ENCODE results near the gene AIFM1.
A peak's percentile ranks its signal among the peaks of the same experiment; 100 is the strongest.

AIFM1 gene

DNA sequence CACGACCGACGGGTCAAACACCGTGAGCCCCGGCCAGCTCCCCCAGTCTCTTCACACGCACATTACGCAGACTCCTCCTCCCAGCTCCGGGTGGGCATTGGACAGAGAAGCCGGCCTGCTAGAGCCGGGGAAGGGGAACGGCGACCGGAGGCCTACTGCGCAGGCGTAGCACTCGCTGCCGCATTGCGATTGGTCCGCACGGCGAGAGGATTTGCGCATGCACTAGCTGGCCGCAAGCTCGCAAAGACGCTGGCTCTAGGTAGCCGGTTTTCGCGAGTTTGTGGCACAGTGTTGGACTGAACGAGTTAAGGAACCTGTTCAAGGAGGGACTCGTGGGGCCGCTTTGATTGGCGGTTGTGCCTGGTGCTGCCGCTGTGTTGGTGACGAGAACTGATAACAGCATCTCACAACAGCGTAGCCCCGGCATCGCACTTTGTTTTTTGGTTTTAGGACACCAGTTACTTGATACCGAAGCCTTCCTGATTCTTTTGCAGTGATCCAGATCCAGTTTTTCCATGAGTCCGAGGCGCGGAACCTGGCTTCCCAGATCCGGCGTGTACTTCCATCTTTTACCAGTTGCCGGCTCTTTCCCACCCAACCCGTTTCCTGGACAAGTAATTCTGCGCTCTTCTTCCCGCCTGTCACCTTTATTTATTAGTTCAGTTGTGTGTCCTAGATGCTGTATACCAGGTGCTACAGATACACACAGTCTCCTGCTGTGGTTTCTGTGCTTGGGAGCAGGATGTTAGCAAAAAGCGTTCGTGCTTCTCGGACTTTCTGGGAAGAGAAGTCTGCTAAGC is at the start of gene AIFM1:
TSS of gene AIFM1 (minus strand) at position 139 of the 800 bp plus-strand sequence. CDS start 185 bp downstream, outside the sequence.
- DNase-seq: peak; percentile 98

DNA sequence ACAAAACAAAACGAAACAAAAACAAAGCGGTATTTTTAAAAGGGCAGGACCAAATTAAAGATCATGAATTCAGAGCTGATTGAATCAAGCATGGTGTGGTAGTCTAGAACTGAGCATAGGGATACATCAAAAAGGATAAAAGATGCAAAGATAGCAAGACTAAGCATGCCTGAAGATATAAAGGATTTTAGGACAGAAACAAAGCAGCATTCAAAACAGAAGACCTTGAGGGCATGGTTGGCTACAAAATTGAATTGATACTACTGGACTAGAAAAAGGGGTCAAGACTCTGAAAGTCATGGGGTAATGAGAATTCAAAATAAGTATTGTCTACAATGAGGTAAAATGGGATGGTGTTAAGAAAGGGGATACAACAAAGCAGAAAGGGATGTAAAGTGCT is 47.7 kb upstream of the AIFM1 start:
- no peak for DNase-seq

DNA sequence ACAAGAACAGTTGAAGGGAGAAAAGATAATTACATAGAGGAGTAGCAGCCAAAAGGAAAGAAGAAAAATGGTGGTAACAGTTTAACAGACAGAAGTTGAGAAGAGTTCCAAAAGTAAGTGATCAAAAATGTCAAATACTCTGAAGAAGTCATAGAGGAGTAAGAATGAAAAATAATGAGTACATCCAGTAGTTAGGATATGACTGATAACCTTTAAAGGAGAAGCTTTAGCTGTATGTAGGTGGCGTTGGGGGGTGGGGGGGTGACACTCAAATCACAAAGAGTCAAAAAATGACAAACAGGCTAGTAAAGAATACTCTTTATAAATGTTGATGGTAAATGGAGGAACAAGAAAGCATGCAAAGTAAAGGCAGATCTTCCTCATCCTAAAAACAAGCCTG is 46.7 kb upstream of the AIFM1 start:
- no peak for DNase-seq

DNA sequence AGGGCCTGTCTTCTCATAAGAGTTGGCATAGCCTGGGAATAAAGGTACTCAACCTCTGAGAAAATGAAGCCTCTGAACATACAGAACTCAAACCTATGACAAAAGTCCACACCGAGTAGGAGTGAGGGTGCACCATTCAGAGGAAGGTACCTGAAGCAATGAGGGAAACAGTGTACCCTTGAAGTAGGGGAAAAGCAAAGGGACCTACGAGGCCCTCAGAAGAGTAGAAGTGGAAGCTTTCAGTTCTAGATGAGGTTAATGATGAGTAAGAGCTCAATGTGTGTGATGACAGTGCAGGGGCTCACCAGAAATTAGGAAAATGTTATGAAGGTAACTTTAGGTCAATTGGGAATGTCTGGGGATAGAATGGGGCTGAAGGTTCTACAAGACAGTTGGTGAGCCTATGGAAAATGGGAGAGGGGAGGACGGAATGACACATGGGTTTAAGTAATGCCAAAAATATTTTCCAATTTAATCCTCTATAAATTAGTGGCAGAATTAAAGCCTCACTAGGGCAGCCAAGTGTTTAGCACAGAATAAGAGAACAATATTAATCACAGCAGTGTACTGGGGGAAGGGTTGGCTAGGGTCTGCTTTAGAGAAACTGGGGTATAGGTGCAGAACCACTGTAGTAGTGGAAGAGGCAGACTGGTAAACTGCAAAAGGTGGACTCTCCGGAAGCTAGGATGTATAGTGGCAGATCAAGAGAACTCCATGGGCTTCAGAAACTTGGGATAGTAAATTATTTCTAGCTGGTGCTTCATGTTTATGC is 46.0 kb upstream of the AIFM1 start:
- DNase-seq: no peak

DNA sequence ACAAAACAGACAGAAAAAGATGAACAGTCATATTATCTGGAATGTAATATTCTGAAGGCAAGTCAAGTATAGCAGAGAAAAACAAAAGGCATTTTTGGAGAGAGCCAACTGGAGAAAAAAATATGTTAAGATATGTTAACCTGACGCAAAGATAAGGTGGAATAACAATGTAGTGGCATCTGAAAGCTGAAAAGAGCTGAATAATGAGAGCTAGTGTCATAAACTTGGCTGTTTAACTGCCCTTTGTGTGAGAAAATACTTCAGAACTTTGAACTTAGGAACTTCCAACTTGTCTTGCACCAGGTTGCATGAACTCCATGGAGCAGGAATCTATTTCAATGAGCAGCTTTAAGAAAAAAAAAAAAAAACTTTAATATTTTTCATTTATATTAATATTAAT is 39.0 kb upstream of the AIFM1 start:
- DNase-seq: no peak

DNA sequence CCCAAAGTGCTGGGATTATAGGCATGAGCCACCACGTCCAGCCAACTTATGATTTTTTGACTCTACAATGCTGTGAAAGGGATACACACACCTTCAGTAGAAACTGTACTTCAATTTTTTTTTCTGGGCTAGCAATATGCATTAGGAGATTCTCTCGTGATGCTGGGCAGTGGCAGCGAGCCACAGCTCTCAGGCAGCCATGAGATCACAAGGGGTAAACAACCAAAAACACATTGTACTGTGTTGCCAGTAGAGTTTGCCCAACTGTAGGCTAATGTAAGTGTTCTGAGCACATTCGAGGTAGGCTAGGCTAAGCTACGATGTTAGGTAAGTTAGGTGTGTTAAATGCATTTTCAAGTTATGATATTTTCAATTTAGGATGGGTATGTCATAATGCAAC is 31.8 kb upstream of the AIFM1 start:
- no peak for DNase-seq

DNA sequence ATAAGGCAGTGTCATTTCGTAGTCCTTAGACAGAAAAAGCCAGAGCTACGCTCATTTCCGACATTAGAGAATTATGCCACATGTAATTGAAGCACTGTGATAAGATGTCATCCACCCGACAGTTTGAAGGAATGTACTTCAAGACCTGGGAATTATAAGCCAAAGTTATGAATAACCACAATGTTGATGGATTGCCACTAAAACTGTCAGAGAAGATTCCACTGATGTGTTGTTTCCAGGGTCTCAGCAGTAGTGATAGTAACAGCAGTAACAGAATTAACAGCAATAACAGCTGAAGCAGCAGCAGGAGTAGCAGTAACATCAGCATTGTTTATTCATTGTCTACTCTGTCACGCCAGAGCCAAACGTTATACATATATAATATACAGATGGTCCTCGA is 30.8 kb upstream of the AIFM1 start:
- no peak for DNase-seq

DNA sequence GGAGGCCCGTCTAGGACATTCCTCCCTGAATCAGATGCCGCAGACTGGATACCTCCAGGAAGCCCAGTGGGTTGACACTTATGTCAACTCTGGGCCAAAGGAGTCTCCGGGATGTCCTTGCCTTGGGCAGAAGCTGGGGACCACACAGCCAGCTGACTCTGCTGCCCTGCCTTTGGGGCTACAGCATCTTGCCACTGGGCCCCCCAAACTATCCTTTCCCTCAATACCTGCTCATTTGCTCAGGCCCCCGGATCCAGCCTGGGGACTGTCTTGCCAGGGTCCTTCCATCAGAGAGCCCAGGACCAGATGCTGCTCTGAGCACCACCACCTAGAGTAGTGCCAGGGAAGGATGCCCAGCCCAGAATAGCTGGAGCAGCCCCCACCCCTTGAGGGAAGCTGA is 25.2 kb upstream of the AIFM1 start:
- no peak for DNase-seq

DNA sequence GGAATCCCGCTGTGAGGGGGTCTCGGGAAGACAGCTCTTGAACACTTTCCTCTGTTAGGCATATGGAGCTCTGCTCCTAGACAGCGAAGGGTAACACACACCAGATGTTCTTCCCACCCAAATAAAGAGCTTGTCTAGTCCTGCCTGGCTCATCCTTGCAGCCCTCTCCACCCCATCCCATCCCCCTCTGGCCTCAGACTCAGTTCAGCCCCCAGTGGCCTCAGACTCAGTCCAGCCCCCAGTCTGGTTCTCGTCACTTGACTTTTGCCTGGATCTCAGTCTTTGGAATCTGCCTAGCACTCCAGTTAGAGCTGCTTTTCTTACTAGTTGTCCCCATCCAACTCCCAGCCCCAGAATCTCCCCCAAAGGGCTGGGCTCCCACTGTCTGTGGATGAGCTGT is 21.0 kb upstream of the AIFM1 start:
- peak; percentile 66 for DNase-seq

DNA sequence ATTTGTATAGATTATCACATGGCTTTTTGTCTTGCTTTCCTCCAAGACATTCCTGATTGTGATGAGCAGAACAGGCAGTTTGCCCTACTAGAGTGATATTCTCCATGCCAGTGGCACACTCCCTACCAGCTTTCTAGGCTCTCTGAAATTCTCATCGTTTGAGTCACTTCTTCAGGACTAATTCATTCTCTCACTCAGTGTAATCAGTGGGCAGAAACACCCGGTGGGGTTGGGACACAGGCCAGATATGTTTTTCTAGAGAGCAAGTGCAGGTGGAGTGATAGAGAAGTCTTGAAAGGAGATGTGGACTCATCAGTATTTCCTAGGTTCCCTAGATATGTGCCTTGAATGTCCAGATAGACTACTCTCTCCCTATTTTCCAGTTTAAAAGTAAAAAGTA is 19.2 kb upstream of the AIFM1 start:
- no peak for DNase-seq

DNA sequence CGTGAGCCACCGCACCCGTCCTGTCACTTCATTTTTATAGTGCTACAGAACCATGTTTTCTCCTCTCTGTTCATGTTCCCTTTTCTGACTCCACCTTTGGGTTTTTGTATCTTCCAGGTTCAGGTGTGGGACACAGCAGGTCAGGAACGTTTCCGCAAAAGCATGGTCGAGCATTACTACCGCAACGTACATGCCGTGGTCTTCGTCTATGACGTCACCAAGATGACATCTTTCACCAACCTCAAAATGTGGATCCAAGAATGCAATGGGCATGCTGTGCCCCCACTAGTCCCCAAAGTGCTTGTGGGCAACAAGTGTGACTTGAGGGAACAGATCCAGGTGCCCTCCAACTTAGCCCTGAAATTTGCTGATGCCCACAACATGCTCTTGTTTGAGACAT is 18.5 kb upstream of the AIFM1 start:
- DNase-seq: no peak

DNA sequence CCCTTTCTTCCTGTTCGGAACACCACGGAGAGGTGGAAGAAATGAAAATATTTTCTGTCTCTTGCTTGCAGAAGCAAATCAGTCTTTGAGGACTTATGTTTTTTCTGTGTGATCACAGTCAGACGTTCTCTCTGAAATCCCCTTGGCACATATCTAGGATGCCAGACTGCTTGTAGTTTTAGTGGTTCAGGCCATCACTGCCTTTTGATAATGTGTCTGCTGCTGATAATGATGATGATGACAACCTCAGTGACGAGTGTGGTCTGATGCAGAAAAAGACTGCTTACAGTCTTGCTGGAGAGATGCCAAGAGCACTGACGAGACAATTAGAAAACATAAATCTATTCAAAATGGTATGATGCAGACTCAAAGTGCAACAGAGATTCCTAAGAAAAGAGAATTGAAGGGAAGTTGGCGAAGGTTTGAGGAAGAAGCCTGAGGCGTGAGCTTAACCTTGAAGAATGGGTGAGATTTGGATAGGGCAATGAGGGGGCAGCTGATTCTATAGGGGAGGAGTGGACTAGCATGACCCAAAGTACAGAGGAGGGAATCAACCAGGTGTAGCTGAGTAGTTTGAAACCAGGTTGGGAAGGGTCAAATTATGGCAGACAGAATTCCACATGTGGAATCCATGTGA is 14.1 kb upstream of the AIFM1 start:
- no peak for DNase-seq

DNA sequence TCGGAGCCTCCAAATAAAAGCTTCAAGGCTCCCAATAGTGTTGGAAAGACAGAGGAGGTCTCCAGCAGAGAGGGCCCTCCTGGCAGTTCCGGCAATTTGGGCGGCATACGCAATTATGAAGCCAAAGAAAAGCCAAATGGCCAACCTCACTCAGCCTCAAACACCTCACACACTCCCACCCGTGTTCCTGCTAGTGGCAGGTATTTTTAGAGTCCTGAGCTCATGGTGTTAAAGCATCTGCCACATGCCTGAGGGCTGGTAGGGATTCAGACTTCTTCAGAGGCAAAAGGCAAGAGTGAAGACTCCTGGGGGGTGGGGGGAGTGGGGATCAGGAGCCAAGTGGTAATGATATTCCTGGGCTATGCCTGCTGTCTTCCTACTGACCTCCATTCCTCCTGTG is 13.5 kb upstream of the AIFM1 start:
- DNase-seq: no peak

DNA sequence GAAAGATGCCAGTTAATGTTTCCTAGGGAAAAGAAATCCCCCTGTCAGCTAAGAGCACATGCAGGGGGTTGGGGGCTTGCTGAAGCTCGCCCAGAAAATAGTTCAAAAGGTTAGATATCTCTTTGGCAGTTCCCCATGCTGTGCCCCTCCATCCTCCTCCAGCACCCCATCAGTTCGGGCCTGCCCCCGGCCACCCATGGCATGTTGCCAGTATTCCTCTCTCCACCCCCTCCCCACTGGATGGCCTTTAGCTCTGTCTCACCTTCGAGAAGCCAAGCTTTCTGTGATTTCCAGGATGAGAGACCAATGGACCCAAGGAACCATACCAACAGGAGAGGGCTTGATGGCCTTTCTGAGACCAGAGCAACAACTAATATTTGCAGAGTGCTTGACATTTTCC is 11.3 kb upstream of the AIFM1 start:
- DNase-seq: no peak

DNA sequence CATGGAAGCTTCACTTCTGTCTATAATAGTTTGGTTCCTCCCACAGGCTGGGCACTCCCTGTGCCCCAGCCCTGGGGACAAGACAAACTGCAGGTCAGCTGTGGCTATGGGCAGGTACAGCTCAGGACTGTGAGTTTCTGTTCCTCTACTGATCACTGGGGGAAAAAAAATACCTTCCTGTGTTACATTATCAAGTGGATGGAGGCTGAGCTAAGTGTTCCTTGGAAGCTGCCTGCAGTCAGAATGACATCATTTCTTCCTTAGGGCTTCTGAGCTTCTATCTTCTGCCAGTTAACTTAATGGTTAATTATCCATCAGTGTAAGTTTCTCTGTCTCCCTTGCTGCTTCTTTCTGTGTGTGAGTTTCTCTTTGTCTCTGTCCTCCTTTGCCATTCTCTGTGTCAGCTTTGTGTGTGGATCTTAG is 10.7 kb upstream of the AIFM1 start:
- DNase-seq: no peak

DNA sequence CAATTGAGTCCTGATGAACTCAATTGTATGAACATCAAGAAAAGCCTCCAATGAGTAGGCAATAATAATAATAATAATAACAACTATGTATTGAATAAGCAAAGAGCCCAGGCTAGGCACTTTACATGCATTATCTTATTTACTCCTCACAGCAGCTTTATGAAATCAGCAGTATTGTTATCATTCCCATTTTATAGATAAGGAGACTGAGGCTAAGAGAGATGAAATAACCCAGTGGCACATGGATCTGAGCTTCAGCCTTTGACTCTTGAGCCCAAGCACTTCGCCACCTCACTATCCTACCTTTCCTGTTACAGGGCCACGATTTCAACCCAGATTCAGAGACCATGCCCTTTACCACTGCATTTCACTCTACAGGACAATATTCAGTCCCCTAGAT is 9.3 kb upstream of the AIFM1 start:
- DNase-seq: no peak

DNA sequence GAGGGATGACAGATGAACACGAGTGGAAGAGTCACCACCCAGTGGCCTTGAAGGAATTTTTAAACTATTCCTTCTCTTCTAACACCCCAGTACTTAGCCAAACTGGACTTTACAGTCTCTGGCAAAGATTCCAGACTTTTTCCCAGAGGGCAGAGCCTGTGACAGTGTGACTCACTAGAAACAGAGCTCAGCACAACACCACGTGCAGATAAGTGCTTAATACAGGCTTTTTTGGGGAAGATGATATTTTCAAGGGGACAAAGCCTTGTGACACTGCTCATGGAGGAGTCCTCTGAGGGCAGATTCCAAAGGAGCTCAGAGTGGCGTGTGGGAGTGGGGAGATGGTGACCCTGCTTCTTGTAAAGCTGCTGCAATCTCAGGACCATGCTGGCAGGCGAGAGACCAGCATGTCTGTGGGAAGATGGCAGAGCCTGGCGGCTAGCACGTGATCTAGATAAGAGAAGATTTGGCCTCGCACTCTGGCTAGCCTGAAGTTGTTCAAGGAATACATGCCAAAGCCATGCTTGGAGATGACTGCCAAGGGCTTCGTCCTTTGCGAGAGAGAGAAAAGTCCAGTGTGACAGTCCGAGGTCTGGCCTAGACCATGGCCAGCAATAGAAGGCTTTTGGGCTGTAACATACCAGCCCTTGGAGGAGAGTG is 8.5 kb upstream of the AIFM1 start:
- no peak for DNase-seq

DNA sequence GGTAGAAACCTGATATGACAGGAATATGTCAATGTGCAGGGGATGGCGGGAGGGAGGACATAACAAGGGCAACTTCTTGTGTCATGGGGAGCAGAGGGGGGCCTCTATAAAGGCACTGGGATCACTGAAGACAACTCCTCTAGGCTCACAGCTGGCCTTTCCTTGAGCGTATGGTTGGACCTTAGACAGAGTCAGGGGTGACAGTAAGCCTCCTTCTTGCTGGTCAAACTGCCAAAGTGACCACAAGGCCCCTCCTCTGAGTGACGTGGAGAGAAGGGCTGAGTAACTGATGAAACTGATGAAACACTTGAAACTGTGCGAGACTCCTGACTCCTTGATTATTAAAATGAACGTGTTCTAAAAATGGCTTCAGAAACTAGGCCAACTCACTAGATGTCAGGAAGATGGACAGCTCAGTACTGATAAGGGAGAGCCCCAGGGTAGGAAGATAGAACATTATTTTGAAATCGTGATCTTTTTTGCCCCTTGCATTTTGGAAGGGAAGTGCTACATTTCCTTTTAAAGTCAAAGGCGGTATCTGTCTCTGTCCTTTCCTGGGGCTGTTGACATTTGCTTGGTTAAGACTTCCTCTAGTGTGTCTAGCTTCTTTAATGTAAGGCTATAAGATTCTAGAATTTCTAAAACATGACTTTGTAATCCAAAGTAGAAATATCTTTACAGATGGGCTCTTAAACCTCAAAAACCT is 7.7 kb upstream of the AIFM1 start:
- no peak for DNase-seq

DNA sequence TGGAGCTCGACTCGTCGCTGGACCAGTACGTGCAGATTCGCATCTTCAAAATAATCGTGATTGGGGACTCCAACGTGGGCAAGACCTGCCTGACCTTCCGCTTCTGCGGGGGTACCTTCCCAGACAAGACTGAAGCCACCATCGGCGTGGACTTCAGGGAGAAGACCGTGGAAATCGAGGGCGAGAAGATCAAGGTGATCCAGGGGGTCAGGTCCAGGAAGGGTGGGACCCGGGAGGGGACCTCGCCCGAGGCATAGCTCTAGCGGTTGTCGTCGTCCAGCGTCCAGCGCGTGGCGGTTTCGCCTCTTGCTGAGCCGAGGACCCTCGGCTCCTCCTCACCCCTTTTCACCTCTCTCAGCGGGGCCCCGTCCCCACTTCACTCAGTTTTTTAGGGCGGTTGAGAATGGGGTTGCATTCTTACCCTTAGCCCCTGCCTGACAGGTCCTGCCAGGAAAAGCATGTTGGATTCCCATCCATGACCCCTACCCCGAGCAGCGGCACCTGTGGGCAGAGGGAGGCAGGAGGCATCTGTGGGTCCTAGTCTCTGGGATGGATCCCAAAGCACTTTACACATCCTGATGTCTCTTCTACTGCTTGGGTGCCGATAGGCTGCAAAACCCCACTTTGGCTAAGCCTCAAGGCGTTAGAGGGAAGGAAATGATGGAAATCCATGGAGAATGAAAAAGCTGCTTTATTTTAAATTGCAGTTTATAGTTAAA is 6.6 kb upstream of the AIFM1 start:
- peak; percentile 14 for DNase-seq

DNA sequence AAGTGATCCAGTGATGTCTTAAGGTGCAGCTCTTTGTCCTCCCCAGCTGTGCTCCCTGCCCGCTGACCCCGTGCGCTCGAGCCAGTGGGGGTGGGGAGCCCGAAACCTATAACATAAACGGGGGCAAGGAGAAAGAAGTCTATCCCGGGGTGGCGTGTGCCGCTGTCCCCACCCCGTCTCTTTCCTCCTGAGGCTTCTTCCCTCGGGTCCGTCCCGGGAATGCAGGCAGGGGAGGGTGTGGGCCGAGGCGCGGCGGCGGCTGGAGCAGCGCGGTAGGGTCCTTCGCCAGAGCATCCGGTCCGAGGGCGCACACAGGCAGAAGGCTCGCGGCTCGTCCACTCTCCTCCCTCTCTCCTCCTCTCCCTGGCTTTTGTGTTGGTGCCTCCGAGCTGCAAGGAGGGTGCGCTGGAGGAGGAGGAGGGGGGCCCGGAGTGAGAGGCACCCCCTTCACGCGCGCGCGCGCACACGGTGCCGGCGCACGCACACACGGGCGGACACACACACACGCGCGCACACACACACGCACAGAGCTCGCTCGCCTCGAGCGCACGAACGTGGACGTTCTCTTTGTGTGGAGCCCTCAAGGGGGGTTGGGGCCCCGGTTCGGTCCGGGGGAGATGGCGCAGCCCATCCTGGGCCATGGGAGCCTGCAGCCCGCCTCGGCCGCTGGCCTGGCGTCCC is 5.9 kb upstream of the AIFM1 start, which contains the start of gene RAB33A:
TSS of gene RAB33A (plus strand) at position 517 of the 681 bp plus-strand sequence. CDS start at position 618, 101 bp downstream.
- peak; percentile 48 for DNase-seq

DNA sequence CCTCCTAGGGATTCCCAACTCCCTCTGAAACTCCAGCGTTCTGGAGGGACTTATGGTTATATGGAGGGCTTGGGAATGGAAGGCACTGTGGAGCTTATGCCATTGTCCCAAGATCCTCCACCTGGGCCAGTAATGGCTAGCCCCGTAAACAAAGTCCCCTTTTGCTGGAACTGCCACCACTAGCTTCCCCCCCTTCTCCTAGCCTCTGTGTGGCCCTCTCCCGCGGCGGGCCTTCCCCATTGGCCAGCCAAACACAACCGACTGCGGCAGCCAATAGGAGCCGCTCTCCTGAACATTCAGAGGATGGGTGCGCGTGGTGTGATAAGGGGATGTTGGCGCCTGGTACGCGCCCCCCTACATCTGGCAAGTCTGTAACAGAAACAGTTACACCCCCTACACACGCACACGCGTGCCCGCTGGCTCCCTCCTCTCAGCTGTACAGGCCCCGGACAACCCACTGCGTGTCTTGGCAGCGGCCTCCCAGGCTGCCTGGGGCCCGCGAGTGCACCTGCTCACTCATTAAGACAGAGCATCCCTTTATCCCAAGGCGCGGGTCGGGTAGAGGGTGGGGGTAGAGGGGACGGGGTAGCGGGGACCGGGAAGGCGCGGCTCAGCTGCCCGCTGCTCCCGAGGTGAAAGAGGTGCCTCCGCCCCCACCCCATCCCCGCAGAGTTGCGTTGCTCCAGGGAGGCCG is 5.3 kb upstream of the AIFM1 start:
- DNase-seq: peak; percentile 93
